HG03521 (cell line): ENCODE measurements around the gene RBM39.
"Not testable (repeated sequence)": the region's sequence is repeated elsewhere in the genome, so short reads cannot be mapped to it uniquely, and the experiment has no call there.

Experiments used
- ATAC-seq: cut with Tn5 transposase; IDR thresholded peaks from one replicate; pipeline ENCODE4 v1.9.1; 2021; ENCODE audit warnings: mild to moderate bottlenecking, moderate library complexity; ENCODE audit not compliant: unreplicated experiment

RBM39 gene

GRCh38 chr20:35685368-35685767 is 56.7 kb downstream of the RBM39 start:
- ATAC-seq = not testable (repeated sequence)

DNA sequence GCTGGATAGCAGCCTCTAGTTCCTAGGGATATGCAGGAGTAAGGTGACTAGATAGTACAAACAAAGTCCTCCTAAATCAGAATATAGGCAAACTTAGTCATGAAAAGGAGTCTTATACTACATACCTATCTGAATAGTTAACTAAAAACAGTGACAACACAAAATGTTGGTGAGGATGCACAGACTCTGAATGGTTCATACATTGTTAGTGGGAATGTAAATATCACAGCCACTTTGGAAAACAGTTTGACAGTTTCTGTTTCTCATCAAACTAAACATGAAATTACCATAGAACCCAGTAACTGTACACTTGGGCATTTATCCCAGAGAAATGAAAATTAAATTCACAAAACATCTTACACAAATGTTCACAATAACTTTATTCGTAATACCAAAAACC is 60.1 kb downstream of the RBM39 start:
- no peak for ATAC-seq

- ATAC-seq = no peak
These were observed 61.4 kb downstream of the RBM39 start for GRCh38 chr20:35680452-35681183.

DNA sequence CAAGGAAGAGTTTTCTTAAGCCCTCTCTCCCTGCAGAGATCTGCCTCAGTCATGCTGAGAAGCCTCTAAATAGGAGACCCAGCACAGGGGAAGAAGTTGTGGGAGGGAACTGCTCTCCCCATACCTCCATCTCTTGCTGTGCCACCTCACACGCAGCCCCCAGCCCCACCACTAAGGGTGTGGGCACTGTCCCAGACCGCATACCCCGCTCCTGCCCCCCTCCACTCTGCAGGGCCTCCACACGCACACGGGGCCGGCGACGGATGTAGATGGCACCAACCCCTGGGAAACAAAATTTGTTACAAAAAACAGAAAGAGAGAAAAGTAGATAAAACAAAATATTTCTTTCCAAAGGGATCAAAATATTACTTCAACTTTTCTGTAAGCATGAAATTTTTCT is 67.1 kb downstream of the RBM39 start:
- no peak for ATAC-seq

DNA sequence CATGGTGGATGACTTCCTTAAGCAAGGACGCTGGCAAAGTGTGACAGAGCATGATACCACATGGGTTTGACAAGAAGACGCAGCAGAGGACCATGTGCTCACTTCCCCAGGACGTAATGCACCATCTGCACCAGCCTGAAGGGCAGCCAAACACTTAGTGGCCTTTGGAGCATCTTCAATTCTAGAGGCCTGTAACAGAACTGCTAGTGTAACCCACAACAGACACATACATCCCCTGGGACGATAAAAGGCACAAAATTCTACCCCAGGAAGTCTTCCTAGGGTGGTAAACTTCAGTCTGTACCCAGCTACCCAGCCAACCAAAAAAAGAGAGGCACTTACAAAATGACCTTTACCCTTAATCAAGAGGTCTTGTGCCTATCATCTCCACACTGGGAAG is 68.2 kb downstream of the RBM39 start:
- no peak for ATAC-seq

GRCh38 chr20:35669681-35670080 is 72.4 kb downstream of the RBM39 start:
- no peak for ATAC-seq

GRCh38 chr20:35669221-35669620 is 72.8 kb downstream of the RBM39 start:
- ATAC-seq = no peak

DNA sequence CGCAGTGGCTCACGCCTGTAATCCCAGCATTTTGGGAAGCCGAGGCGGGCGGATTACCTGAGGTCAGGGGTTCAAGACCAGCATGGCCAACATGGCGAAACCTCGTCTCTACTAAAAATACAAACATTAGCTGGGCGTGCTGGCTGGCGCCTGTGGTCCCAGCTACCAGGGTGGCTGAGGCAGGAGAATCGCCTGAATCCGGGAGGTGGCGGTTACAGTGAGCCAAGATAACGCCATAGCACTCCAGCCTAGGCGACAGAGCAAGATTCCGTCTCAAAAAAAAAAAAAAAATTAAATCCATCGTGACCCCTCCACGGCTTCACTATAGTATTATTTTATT is 76.1 kb downstream of the RBM39 start:
- no peak for ATAC-seq

GRCh38 chr20:35664466-35665206 is 77.4 kb downstream of the RBM39 start, which contains the start of the genes CPNE1 and RBM12:
Gene CPNE1 (minus strand): TSS chr20:35664900. CDS start chr20:35632923, 31,977 bp downstream.
Gene RBM12 (minus strand): TSS chr20:35664900. CDS start chr20:35655322, 9,578 bp downstream.
- peak; percentile 75 for ATAC-seq

- peak; percentile 24 for ATAC-seq
These were observed 78.3 kb downstream of the RBM39 start for GRCh38 chr20:35663516-35664465.

DNA sequence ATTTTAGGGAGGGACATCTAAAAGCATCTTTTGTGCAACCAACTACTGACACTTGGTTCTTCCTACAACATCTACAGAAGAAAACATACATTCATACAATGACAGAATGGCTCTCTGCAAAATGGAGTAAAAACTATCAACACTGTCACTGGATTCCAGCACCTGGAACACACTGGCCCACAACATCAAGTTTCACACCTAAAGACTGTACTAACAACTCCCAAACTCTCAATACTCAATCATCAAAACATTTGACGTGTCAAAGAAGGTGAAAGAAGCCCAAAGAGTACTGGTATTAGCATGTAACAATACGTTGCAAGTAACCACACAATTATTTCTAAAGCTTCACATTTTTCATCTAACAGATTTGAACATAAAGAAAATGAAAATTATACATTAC is 79.5 kb downstream of the RBM39 start:
- no peak for ATAC-seq

DNA sequence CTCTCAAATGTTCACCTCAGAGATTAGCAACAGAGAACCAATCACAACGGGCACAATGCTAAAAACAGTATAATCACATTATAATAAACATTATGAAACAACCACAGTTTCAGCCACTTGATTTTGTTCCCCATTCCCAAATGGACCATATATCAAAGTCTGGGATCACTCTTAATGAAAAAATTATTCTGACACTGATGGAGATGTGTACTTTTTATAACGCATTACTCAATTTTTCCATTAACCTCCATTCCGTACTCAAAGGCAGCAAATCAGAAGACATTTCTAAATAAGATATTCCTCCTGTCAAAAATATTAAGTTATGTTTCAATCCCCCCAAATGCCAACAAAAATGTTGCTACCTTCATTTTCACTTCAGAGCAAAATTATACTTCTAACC is 80.2 kb downstream of the RBM39 start:
- no peak for ATAC-seq

DNA sequence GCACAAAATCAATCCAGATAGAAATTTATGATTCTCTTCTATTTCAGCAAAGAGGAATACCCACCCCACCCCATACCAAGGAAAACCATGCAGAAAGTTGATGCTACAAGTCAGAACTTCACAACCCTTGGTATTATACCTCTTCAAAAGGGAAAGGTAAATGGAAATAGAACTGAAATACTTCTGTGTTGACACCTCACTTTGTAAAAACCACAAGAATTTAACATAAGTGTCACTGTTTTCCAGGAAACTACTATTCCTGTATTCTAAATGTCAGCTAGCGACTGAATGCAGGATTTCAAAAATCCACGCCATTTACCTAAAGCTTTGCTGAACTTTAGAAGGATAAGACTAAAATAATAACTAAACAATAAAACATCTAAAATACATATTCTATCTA is 81.0 kb downstream of the RBM39 start:
- no peak for ATAC-seq

GRCh38 chr20:35660122-35660937 is 81.7 kb downstream of the RBM39 start:
- no peak for ATAC-seq

DNA sequence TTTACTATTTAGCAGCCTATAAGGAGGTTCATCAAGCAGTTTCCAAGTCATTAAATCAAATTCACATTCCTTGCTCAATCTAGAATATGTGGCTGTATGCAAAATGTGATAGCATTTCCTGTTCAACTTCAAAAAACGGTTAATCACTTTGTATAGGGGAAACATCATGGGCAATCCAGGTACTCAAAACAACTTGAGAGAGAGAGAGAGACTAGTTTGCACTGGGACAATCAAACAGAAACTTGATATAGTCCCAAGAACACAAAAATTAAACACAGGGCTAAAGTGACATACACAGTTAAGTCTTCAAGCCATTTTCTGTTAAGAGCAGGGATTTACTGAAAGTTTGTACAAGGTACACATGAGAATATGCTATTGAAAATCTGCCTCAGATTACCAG is 84.8 kb downstream of the RBM39 start:
- no peak for ATAC-seq

- ATAC-seq = no peak
These were observed 87.6 kb downstream of the RBM39 start for GRCh38 chr20:35654415-35654814.

- no peak for ATAC-seq
These were observed 88.2 kb downstream of the RBM39 start for GRCh38 chr20:35653893-35654292.
